Nephron progenitor cell (in vitro differentiated cells): Measurements from ENCODE around the gene APOL4.

Experiments used
- DNase-seq: peaks from one replicate; pipeline ENCODE4 v3.0.0; 2021
- H3K27ac Mint-ChIP-seq: 2 replicates; pipeline ENCODE4 v1.8.0; 2021; ENCODE audit warnings: mild to moderate bottlenecking, moderate library complexity, mixed read lengths
- H3K27me3 Mint-ChIP-seq: 2 replicates; pipeline ENCODE4 v1.8.0; 2021; ENCODE audit warnings: mild to moderate bottlenecking, low read depth, mixed read lengths; ENCODE audit not compliant: poor library complexity
- H3K36me3 Mint-ChIP-seq: 2 replicates; pipeline ENCODE4 v1.8.0; 2021; ENCODE audit warnings: low read depth, mixed read lengths
- H3K4me1 Mint-ChIP-seq: 2 replicates; pipeline ENCODE4 v1.8.0; 2021; ENCODE audit warnings: mixed read lengths
- H3K4me3 Mint-ChIP-seq: 2 replicates; pipeline ENCODE4 v1.8.0; 2021; ENCODE audit warnings: mild to moderate bottlenecking, moderate library complexity, mixed read lengths
- H3K9me3 Mint-ChIP-seq: 2 replicates; pipeline ENCODE4 v1.8.0; 2021; ENCODE audit warnings: mild to moderate bottlenecking, moderate library complexity, mixed read lengths
- CTCF ChIP-seq: fragments of 200-600 bp; sonication (generic); IDR thresholded peaks from 2 replicates; pipeline ENCODE4 v1.5.0; 2021; ENCODE audit warnings: antibody characterized with exemption

The APOL4 gene

GRCh38 chr22:36244522-36245391, 43.1 kb upstream of the APOL4 start:
- TF ChIP-seq CTCF, result no peak

GRCh38 chr22:36243986-36244385, 42.4 kb upstream of the APOL4 start:
- DNase-seq, result no peak
- peaks cover 46% of the 10 kb centered on the region for H3K9me3 Mint-ChIP-seq
- no peak overlapping the region for H3K27ac Mint-ChIP-seq
- peaks cover 6% of the 10 kb centered on the region for H3K36me3 Mint-ChIP-seq
- peaks cover 12% of the 10 kb centered on the region for H3K27me3 Mint-ChIP-seq
- H3K4me1 Mint-ChIP-seq, result peaks cover 12% of the 10 kb centered on the region
- no peak overlapping the region for H3K4me3 Mint-ChIP-seq
- TF ChIP-seq CTCF, result no peak

More at GRCh38 chr22:36244522-36245391, 43.1 kb upstream of the APOL4 start:
- H3K27ac Mint-ChIP-seq, result no peak overlapping the region
- peaks cover 54% of the 10 kb centered on the region for H3K9me3 Mint-ChIP-seq
- H3K4me3 Mint-ChIP-seq, result no peak overlapping the region
- H3K36me3 Mint-ChIP-seq, result peaks cover 6% of the 10 kb centered on the region
- no peak for DNase-seq
- H3K27me3 Mint-ChIP-seq, result peaks cover 9% of the 10 kb centered on the region
- peaks cover 4% of the 10 kb centered on the region for H3K4me1 Mint-ChIP-seq

- H3K9me3 Mint-ChIP-seq, result peaks cover 36% of the 10 kb centered on the region
- H3K4me1 Mint-ChIP-seq, result peaks cover 25% of the 10 kb centered on the region
- DNase-seq, result peak; percentile 75
- peaks cover 20% of the 10 kb centered on the region for H3K36me3 Mint-ChIP-seq
- H3K4me3 Mint-ChIP-seq, result peak within 1 kb of the TSS; percentile 87
- TF ChIP-seq CTCF, result peak; percentile 30
- H3K27ac Mint-ChIP-seq, result peak within 1 kb of the TSS; percentile 66
- peaks cover 17% of the 10 kb centered on the region for H3K27me3 Mint-ChIP-seq
Observed at GRCh38 chr22:36239401-36240171, 38.0 kb upstream of the APOL4 start, which contains the start of gene APOL2. Gene APOL2, minus strand, starts transcription at chr22:36239527. Its CDS starts 6,365 bp downstream, at chr22:36233162.

- no peak for TF ChIP-seq CTCF
- Mint-ChIP-seq H3K27ac (peak overlapping the region; percentile 66), H3K4me3 (peak overlapping the region; percentile 87), H3K36me3 (peaks cover 20% of the 10 kb centered on the region), H3K27me3 (peaks cover 17% of the 10 kb centered on the region), H3K9me3 (peaks cover 36% of the 10 kb centered on the region), H3K4me1 (peaks cover 30% of the 10 kb centered on the region)
- no peak for DNase-seq
Observed at GRCh38 chr22:36239150-36239400, 37.5 kb upstream of the APOL4 start.

GRCh38 chr22:36238373-36239149, 37.0 kb upstream of the APOL4 start:
- no peak for DNase-seq
- TF ChIP-seq CTCF, result no peak
- Mint-ChIP-seq H3K27me3 (peaks cover 17% of the 10 kb centered on the region), H3K4me1 (peaks cover 35% of the 10 kb centered on the region), H3K9me3 (peaks cover 35% of the 10 kb centered on the region), H3K4me3 (peak overlapping the region; percentile 87), H3K27ac (no peak overlapping the region), H3K36me3 (peaks cover 20% of the 10 kb centered on the region)
